HL-60 (cell line): ENCODE results near the gene ZFYVE16.

Experiments used
- POLR2AphosphoS5 ChIP-seq: IDR thresholded peaks from 2 replicates; pipeline ENCODE4 v1.6.1; 2012; ENCODE audit warnings: low read depth
- TF ChIP-seq, protein P1 (sequence below): IDR thresholded peaks from one replicate; pipeline ENCODE4 v1.5.1; 2011; ENCODE audit warnings: low read length, control low read depth, inconsistent platforms; ENCODE audit not compliant: insufficient read depth

DNA sequence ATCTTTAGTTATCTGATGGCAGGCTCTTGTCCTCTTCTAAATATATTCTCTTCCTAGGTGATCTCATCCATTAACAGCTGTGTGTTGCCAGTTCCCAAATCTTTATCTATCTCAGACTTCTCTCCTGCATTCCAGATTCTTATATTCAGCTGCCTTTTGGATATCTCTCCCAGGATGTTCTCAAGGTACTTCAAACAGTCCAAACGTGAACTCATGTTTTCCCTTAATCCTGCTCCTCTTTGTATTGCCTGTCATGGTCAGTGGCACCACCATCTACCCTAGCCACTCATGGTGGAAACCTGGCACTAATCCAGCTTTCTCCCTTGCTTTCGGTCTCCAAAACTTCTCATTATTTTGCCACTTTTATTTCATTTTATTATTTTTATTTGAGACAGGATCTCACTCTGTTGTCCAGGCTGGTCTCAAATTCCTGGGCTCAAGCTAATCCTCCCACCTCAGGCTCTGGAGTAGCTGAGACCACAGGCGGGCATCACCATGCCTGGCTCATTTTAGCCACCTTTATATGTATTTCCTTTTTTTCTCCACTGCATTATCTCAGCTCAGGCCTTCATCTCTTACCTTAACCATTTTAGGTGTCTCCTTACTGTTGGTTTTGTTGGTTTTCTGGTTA is 3.8 kb downstream of the ZFYVE16 start:
- no peak for TF ChIP-seq POLR2AphosphoS5
- TF ChIP-seq, protein P1, sequence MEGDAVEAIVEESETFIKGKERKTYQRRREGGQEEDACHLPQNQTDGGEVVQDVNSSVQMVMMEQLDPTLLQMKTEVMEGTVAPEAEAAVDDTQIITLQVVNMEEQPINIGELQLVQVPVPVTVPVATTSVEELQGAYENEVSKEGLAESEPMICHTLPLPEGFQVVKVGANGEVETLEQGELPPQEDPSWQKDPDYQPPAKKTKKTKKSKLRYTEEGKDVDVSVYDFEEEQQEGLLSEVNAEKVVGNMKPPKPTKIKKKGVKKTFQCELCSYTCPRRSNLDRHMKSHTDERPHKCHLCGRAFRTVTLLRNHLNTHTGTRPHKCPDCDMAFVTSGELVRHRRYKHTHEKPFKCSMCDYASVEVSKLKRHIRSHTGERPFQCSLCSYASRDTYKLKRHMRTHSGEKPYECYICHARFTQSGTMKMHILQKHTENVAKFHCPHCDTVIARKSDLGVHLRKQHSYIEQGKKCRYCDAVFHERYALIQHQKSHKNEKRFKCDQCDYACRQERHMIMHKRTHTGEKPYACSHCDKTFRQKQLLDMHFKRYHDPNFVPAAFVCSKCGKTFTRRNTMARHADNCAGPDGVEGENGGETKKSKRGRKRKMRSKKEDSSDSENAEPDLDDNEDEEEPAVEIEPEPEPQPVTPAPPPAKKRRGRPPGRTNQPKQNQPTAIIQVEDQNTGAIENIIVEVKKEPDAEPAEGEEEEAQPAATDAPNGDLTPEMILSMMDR = no peak
